ENCODE data around the gene RUFY2. TPM values are rescaled to one million over a fixed set of nuclear protein-coding genes. Genes with fewer than 3 reads are reported as not detected.

RUFY2 gene
- total RNA-seq, 2 donors from 2014 or later: 27.5 to 44.0 TPM

DNA sequence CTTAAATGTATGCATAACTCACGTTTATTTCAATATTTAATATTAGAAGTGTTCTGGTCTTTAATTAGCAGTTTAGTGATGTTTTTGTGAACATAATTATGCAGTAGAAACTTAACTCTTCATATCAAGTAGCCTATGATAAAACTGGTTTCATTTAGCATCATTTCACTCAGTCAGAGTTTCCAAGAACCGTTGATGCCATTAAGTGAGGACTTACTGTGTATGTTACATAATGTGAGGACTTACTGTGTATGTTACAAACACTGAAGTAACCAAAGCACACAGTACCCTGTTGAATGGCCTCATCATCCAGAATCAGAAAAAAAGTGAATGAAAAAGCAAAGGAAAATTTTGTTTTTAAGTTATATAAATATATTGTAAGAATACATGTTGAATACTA lies 41.5 kb downstream of the RUFY2 start:
- H3K4me1 ChIP-seq (ENCODE audit: control insufficient read depth in 1 of 2, low read depth in 2 of 2): no peaks in the 10 kb centered on the region
- no peaks in the 10 kb centered on the region for H3K9me3 ChIP-seq
- DNase-seq (ENCODE audit: low spot score) (no peak), ATAC-seq (ENCODE audit: insufficient number of reproducible peaks, low FRiP score, low read depth) (no peak)
- TF ChIP-seq, protein P1, sequence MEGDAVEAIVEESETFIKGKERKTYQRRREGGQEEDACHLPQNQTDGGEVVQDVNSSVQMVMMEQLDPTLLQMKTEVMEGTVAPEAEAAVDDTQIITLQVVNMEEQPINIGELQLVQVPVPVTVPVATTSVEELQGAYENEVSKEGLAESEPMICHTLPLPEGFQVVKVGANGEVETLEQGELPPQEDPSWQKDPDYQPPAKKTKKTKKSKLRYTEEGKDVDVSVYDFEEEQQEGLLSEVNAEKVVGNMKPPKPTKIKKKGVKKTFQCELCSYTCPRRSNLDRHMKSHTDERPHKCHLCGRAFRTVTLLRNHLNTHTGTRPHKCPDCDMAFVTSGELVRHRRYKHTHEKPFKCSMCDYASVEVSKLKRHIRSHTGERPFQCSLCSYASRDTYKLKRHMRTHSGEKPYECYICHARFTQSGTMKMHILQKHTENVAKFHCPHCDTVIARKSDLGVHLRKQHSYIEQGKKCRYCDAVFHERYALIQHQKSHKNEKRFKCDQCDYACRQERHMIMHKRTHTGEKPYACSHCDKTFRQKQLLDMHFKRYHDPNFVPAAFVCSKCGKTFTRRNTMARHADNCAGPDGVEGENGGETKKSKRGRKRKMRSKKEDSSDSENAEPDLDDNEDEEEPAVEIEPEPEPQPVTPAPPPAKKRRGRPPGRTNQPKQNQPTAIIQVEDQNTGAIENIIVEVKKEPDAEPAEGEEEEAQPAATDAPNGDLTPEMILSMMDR (IDR thresholded peaks at IDR 0.05): no peak
- H3K4me3 ChIP-seq: no peak overlapping the region
- H3K36me3 ChIP-seq: peaks cover 18% of the 10 kb centered on the region
- no peak overlapping the region for H3K27ac ChIP-seq
- no peaks in the 10 kb centered on the region for H3K27me3 ChIP-seq (replicated peaks; ENCODE audit: insufficient read depth)

DNA sequence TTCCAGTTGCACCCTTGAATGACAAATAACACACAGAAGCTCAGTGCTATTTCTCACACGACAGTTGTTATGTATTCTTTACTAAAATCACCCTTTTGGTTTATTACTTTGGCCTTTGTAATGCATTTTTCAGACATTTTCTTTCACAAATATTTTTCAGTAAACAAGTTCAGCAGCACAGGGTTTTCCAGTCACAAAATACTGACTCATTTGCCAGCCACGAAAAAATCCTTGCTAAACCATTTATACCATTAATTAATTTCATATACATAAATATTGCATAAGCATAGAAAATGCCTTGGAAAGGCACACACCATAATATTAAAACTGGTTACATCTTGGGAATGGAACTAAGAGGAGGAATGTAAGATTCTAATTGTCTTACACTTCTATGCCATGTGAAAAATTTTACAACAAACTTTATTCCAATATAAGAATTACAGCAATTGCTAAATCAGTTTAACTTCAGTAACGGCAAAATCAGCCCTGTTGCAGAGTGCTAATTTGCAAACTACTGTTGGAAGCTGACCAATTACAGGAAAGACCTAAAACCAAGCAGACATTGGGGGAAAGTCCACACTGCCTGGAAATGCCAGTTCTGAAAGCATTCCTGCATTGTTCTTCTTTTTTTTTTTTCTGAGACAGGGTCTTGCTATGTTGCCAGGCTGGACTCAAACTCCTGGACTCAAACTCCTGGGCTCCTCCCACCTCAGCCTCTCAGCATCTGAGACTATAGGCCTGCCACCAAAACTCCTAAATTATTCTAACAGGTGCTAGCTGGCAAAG lies 42.8 kb downstream of the RUFY2 start:
- no peak for ATAC-seq (ENCODE audit: insufficient number of reproducible peaks, low FRiP score, low read depth)
- no peaks in the 10 kb centered on the region for H3K27me3 ChIP-seq (replicated peaks; ENCODE audit: insufficient read depth)
- H3K27ac ChIP-seq: no peak overlapping the region
- DNase-seq (ENCODE audit: low spot score): no peak
- TF ChIP-seq, protein P1 (IDR thresholded peaks at IDR 0.05): no peak
- no peaks in the 10 kb centered on the region for H3K9me3 ChIP-seq
- H3K36me3 ChIP-seq: peaks cover 17% of the 10 kb centered on the region
- no peaks in the 10 kb centered on the region for H3K4me1 ChIP-seq (ENCODE audit: control insufficient read depth in 1 of 2, low read depth in 2 of 2)
- H3K4me3 ChIP-seq: no peak overlapping the region

DNA sequence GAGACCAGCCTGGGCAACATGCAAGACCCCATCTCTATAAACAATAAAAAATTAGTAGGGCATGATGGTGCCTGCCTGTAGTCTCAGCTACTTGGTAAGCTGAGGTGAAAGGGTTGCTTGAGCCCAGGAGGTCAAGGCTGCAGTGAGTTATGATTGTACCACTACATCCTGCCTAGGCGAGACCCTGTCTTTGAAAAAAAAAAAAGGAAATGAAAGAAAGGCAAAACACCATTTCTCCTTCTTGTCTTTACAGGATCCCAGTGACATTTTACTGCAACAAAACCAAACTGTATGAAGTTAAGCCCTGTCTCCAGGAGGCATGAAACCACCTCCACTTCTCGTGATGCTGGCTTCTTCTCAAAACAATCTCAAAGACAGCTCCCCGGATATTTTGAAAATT lies 44.5 kb downstream of the RUFY2 start:
- DNase-seq (ENCODE audit: low spot score): no peak
- Histone ChIP-seq H3K9me3 (no peaks in the 10 kb centered on the region), H3K27ac (no peak overlapping the region), H3K27me3 (replicated peaks; ENCODE audit: insufficient read depth) (no peaks in the 10 kb centered on the region), H3K4me1 (ENCODE audit: control insufficient read depth in 1 of 2, low read depth in 2 of 2) (no peaks in the 10 kb centered on the region), H3K4me3 (no peak overlapping the region), H3K36me3 (peaks cover 17% of the 10 kb centered on the region)
- TF ChIP-seq, protein P1 (IDR thresholded peaks at IDR 0.05): no peak
- no peak for ATAC-seq (ENCODE audit: insufficient number of reproducible peaks, low FRiP score, low read depth)

DNA sequence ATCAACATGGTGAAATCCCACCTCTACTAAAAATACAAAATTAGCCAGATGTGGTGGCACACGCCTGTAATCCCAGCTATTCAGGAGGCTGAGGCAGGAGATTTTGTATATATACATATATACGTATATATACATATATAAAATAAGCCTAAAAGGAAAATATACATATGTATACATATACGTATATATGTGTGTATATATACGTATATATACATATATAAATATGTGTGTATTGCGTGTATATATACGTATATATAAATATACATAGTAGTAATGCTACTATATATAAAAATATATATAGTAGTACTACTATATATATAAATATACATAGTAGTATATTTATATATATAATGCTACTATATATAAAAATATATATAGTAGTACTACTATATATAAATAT lies 47.9 kb downstream of the RUFY2 start:
- H3K27me3 ChIP-seq (replicated peaks; ENCODE audit: insufficient read depth): no peaks in the 10 kb centered on the region
- no peaks in the 10 kb centered on the region for H3K9me3 ChIP-seq
- no peaks in the 10 kb centered on the region for H3K4me1 ChIP-seq (ENCODE audit: control insufficient read depth in 1 of 2, low read depth in 2 of 2)
- TF ChIP-seq, protein P1 (IDR thresholded peaks at IDR 0.05): no peak
- no peak overlapping the region for H3K4me3 ChIP-seq
- ATAC-seq (ENCODE audit: insufficient number of reproducible peaks, low FRiP score, low read depth) (no peak), DNase-seq (ENCODE audit: low spot score) (no peak)
- H3K36me3 ChIP-seq: peaks cover 31% of the 10 kb centered on the region
- no peak overlapping the region for H3K27ac ChIP-seq

DNA sequence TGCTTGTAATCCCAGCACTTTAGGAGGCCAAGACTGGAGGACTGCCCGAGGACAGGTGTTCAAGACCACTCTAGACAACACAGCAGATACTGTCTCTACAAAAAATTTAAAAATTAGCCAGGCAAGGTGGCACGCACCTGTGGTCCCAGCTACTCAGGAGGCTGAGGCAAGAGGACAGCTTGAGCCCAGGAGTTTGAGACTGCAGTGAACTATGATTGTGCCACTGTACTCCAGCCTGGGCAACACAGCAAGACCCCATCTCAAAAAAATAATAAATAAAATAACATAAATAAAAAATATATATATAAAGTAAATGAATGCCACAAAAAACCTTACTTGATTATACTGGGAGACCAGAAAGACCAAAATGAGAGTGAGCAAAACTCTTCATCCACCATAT lies 53.5 kb downstream of the RUFY2 start:
- H3K9me3 ChIP-seq: no peaks in the 10 kb centered on the region
- no peak overlapping the region for H3K27ac ChIP-seq
- TF ChIP-seq, protein P1 (IDR thresholded peaks at IDR 0.05): no peak
- ATAC-seq (ENCODE audit: insufficient number of reproducible peaks, low FRiP score, low read depth) (no peak), DNase-seq (ENCODE audit: low spot score) (no peak)
- H3K27me3 ChIP-seq (replicated peaks; ENCODE audit: insufficient read depth): no peaks in the 10 kb centered on the region
- no peak overlapping the region for H3K4me3 ChIP-seq
- H3K36me3 ChIP-seq: peaks cover 31% of the 10 kb centered on the region
- no peaks in the 10 kb centered on the region for H3K4me1 ChIP-seq (ENCODE audit: control insufficient read depth in 1 of 2, low read depth in 2 of 2)
